ENCODE results near the gene PCNX2.

- TF ChIP-seq, protein P1, sequence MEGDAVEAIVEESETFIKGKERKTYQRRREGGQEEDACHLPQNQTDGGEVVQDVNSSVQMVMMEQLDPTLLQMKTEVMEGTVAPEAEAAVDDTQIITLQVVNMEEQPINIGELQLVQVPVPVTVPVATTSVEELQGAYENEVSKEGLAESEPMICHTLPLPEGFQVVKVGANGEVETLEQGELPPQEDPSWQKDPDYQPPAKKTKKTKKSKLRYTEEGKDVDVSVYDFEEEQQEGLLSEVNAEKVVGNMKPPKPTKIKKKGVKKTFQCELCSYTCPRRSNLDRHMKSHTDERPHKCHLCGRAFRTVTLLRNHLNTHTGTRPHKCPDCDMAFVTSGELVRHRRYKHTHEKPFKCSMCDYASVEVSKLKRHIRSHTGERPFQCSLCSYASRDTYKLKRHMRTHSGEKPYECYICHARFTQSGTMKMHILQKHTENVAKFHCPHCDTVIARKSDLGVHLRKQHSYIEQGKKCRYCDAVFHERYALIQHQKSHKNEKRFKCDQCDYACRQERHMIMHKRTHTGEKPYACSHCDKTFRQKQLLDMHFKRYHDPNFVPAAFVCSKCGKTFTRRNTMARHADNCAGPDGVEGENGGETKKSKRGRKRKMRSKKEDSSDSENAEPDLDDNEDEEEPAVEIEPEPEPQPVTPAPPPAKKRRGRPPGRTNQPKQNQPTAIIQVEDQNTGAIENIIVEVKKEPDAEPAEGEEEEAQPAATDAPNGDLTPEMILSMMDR (IDR thresholded peaks at IDR 0.05): no peak
- no peak for TF ChIP-seq POLR2A (IDR thresholded peaks at IDR 0.05)
Measured at GRCh38 chr1:233004451-233004850, 291.1 kb downstream of the PCNX2 start.

All from esophagus squamous epithelium (tissue), 4 donors.